Natural killer cell (primary cell): ENCODE results near the gene UBE4A. TPM values are rescaled to one million over a fixed set of nuclear protein-coding genes. Genes with fewer than 3 reads are reported as not detected.

ENCODE experiments used
- ATAC-seq, 3 donors: fragments of 150-1000 bp in 2 of 3; fragments of 200-7000 bp in 1 of 3; cut with Tn5 transposase; 1 replicate in 1 of 3; 2 replicates in 2 of 3; pipeline ENCODE4 v1.10.0; 2021; ENCODE audit warnings: mild to moderate bottlenecking in 2 of 3, moderate library complexity in 2 of 3
- DNase-seq, 2 donors: peaks; one replicate each; pipeline versions ENCODE4 v3.0.0 to v3.0.0-alpha.2; 2013 to 2021; ENCODE audit warnings: mixed read lengths in 1 of 2
- H3K27ac ChIP-seq: one replicate; pipeline ENCODE4 v1.5.1; 2013; ENCODE audit warnings: mild to moderate bottlenecking, low read length
- H3K27me3 ChIP-seq: one replicate; pipeline ENCODE4 v1.6.1; 2013; ENCODE audit warnings: low read length; ENCODE audit not compliant: control insufficient read depth, insufficient read depth
- H3K36me3 ChIP-seq: one replicate; pipeline ENCODE4 v1.6.1; 2013; ENCODE audit warnings: low read length; ENCODE audit not compliant: control insufficient read depth, insufficient read depth
- H3K4me1 ChIP-seq: one replicate; pipeline ENCODE4 v1.6.1; 2013; ENCODE audit warnings: low read length; ENCODE audit not compliant: control insufficient read depth, insufficient read depth
- H3K4me3 ChIP-seq: one replicate; pipeline ENCODE4 v1.5.1; 2013; ENCODE audit warnings: low read length
- H3K9me3 ChIP-seq: one replicate; pipeline ENCODE4 v1.6.1; 2013; ENCODE audit warnings: low read length; ENCODE audit not compliant: control insufficient read depth, insufficient read depth
- H3K27ac Mint-ChIP-seq, 2 donors: one replicate each; pipeline ENCODE4 v1.8.0; 2022; ENCODE audit warnings: mild to moderate bottlenecking in 2 of 2, mixed read lengths in 2 of 2, moderate library complexity in 1 of 2
- H3K27me3 Mint-ChIP-seq, 2 donors: one replicate each; pipeline ENCODE4 v1.8.0; 2022; ENCODE audit warnings: low read depth in 2 of 2, mixed read lengths in 2 of 2
- H3K36me3 Mint-ChIP-seq: one replicate; pipeline ENCODE4 v1.8.0; 2022; ENCODE audit warnings: mixed read lengths
- H3K4me1 Mint-ChIP-seq, 2 donors: one replicate each; pipeline ENCODE4 v1.8.0; 2022; ENCODE audit warnings: mixed read lengths in 2 of 2
- H3K4me3 Mint-ChIP-seq: one replicate; pipeline ENCODE4 v1.8.0; 2022; ENCODE audit warnings: mild to moderate bottlenecking, moderate library complexity, mixed read lengths
- H3K9me3 Mint-ChIP-seq, 2 donors: one replicate each; pipeline ENCODE4 v1.8.0; 2022; ENCODE audit warnings: mixed read lengths in 2 of 2
- CTCF ChIP-seq: fragments of 200-600 bp; IDR thresholded peaks from one replicate; pipeline ENCODE4 v1.8.0; 2022; ENCODE audit warnings: antibody characterized with exemption
- intact Hi-C: fragments of 100-400 bp; cut with micrococcal nuclease; formaldehyde crosslinking; loops from one replicate; pipeline ENCODE4 v1.14.2; 2022
- total RNA-seq, 4 donors: library from RNA; stranded (reverse); fragments of 120-200 nt in 1 of 4; gene quantifications; one replicate each; pipeline versions ENCODE4 v1.2.3 to v1.2.4, GENCODE V29; 2013 to 2022

Gene UBE4A
- total RNA-seq, 3 donors from 2014 or later (not counting 1 experiment from before 2014, with no cell fraction given): 35.1 to 43.9 (median 37.0) TPM

GRCh38 chr11:118448294-118448693 lies 88.9 kb downstream of the UBE4A start:
- no peaks in the 10 kb centered on the region for H3K27me3 Mint-ChIP-seq
- DNase-seq (no peak), ATAC-seq (no peak)
- H3K36me3 Mint-ChIP-seq: no peaks in the 10 kb centered on the region
- TF ChIP-seq CTCF: no peak
- no peaks in the 10 kb centered on the region for H3K9me3 Mint-ChIP-seq
- intact Hi-C loops: no loop called here
- H3K4me1 Mint-ChIP-seq: peaks cover 59 to 63% of the 10 kb centered on the region in 2 donors
- H3K27ac Mint-ChIP-seq: no peak overlapping the region
- no peak overlapping the region for H3K4me3 Mint-ChIP-seq
- Histone ChIP-seq H3K27me3 (no peaks in the 10 kb centered on the region), H3K4me1 (peaks cover 3% of the 10 kb centered on the region), H3K36me3 (peaks cover 3% of the 10 kb centered on the region), H3K9me3 (no peaks in the 10 kb centered on the region), H3K27ac (no peak overlapping the region), H3K4me3 (no peak overlapping the region)

Other genes with a start within 250 kb of the UBE4A start
- under 1 TPM in 1 of 3 donors, not detected in 2; 0.33 TPM for gene SCN4B, start 206.8 kb upstream of the UBE4A start, total RNA-seq
- not detected for gene SCN2B, start 183.0 kb upstream of the UBE4A start, total RNA-seq
- gene JAML, start 134.6 kb upstream of the UBE4A start, total RNA-seq: 10 to 100 TPM in 2 of 3 donors, 1 to 10 TPM in 1; 7.1 to 27.8 (median 12.8) TPM
- 1 to 10 TPM; 6.3 to 7.5 (median 6.7) TPM for gene MPZL3, start 107.2 kb upstream of the UBE4A start, total RNA-seq
- under 1 TPM in 2 of 3 donors, not detected in 1; 0.49 to 0.58 TPM for gene MPZL2, start 95.3 kb upstream of the UBE4A start, total RNA-seq
- 100 to 1,000 TPM in 2 of 3 donors, 10 to 100 TPM in 1; 31.6 to 322 (median 155) TPM for gene CD3E, start 54.9 kb upstream of the UBE4A start, total RNA-seq
- 10 to 100 TPM; 11.6 to 84.1 (median 12.0) TPM for gene CD3D, start 16.9 kb upstream of the UBE4A start, total RNA-seq
- 10 to 100 TPM in 1 of 3 donors, 1 to 10 TPM in 2; 7.6 to 52.1 (median 8.2) TPM for gene CD3G, start 15.3 kb upstream of the UBE4A start, total RNA-seq
- gene ATP5MG, start 42.0 kb downstream of the UBE4A start, total RNA-seq: 100 to 1,000 TPM in 2 of 3 donors, 10 to 100 TPM in 1; 90.3 to 135 (median 107) TPM
- gene KMT2A, start 76.9 kb downstream of the UBE4A start, total RNA-seq: 100 to 1,000 TPM; 146 to 176 (median 157) TPM
- under 1 TPM in 1 of 3 donors, not detected in 2; 0.43 TPM for gene TTC36, start 167.9 kb downstream of the UBE4A start, total RNA-seq
- 10 to 100 TPM in 1 of 3 donors, 1 to 10 TPM in 2; 4.1 to 11.0 (median 9.3) TPM for gene TMEM25, start 171.6 kb downstream of the UBE4A start, total RNA-seq
- 1 to 10 TPM; 7.2 to 9.8 (median 8.1) TPM for gene IFT46, start 206.3 kb downstream of the UBE4A start, total RNA-seq
- gene ARCN1, start 212.8 kb downstream of the UBE4A start, total RNA-seq: 10 to 100 TPM; 72.9 to 88.6 (median 88.4) TPM
- gene PHLDB1, start 248.0 kb downstream of the UBE4A start, total RNA-seq: 1 to 10 TPM in 1 of 3 donors, under 1 TPM in 2; 0.75 to 1.1 (median 0.95) TPM